PC-3 (cell line): Measurements from ENCODE around the gene SNX20. TPM values are rescaled to one million over a fixed set of nuclear protein-coding genes. Genes with fewer than 3 reads are reported as not detected.

ENCODE experiments used
- ATAC-seq: fragments of 200-7000 bp; cut with Tn5 transposase; 2 replicates; pipeline ENCODE4 v1.9.1; 2020; ENCODE audit warnings: mild to moderate bottlenecking, moderate library complexity
- BruUV-seq: library from RNA; stranded (reverse); fragments of 400-500 nt; replicated peaks from 2 replicates; lab custom pipeline; 2021; lab: Mats Ljungman, UMichigan
- CTCF ChIA-PET: fragments of 300-600 bp; sonication (Branson Sonifier 250); formaldehyde crosslinking; loops from one replicate; lab custom pipeline; 2022; ENCODE audit warnings: antibody characterized with exemption; lab: Charles Lee
- POLR2A ChIA-PET: fragments of 300-600 bp; sonication (Branson Sonifier 250); formaldehyde crosslinking; loops from one replicate; lab custom pipeline; 2022; ENCODE audit warnings: antibody characterized with exemption; ENCODE audit not compliant: unreplicated experiment; lab: Charles Lee
- DNase-seq: peaks from one replicate; pipeline ENCODE4 v3.0.0-alpha.2; 2015
- H2AFZ ChIP-seq: fragments of 300-600 bp; sonication (generic); 2 replicates; pipeline ENCODE4 v1.6.0; 2016; ENCODE audit warnings: antibody characterized with exemption, low read length
- H3F3A ChIP-seq: fragments of 300-600 bp; sonication (generic); one replicate; pipeline ENCODE4 v1.6.0; 2017; ENCODE audit warnings: antibody characterized with exemption, low read length, control low read depth, mild to moderate bottlenecking; ENCODE audit not compliant: unreplicated experiment
- H3K27ac ChIP-seq: fragments of 300-600 bp; sonication (generic); 2 replicates; pipeline ENCODE4 v1.5.1; 2016; ENCODE audit warnings: mild to moderate bottlenecking, low read length
- H3K27me3 ChIP-seq: fragments of 300-600 bp; sonication (generic); 2 replicates; pipeline ENCODE4 v1.6.1; 2016; ENCODE audit warnings: low read length, mixed read lengths
- H3K36me3 ChIP-seq: fragments of 300-600 bp; sonication (generic); 2 replicates; pipeline ENCODE4 v1.6.1; 2016; ENCODE audit warnings: low read depth, mixed run types, low read length, mixed read lengths
- H3K4me1 ChIP-seq: fragments of 300-600 bp; sonication (generic); 2 replicates; pipeline ENCODE4 v1.5.1; 2016; ENCODE audit warnings: low read length; ENCODE audit not compliant: insufficient read depth
- H3K4me2 ChIP-seq: fragments of 300-600 bp; sonication (generic); 2 replicates; pipeline ENCODE4 v1.6.0; 2016; ENCODE audit warnings: low read length
- H3K4me3 ChIP-seq: fragments of 300-600 bp; sonication (generic); 2 replicates; pipeline ENCODE4 v1.5.1; 2016; ENCODE audit warnings: mild to moderate bottlenecking, low read length, mixed read lengths
- H3K79me2 ChIP-seq: fragments of 300-600 bp; sonication (generic); 2 replicates; pipeline ENCODE4 v1.6.1; 2017; ENCODE audit warnings: low read length, mixed read lengths
- H3K9ac ChIP-seq: fragments of 300-600 bp; sonication (generic); 2 replicates; pipeline ENCODE4 v1.6.0; 2016; ENCODE audit warnings: mild to moderate bottlenecking, low read length
- H3K9me2 ChIP-seq: fragments of 300-600 bp; sonication (generic); replicated peaks from 2 replicates; pipeline ENCODE4 v1.6.1; 2016; ENCODE audit warnings: mixed run types, low read length, mixed read lengths
- H3K9me3 ChIP-seq: fragments of 300-600 bp; sonication (generic); 2 replicates; pipeline ENCODE4 v1.6.1; 2016; ENCODE audit warnings: low read length, mixed read lengths
- H4K20me1 ChIP-seq: fragments of 300-600 bp; sonication (generic); 2 replicates; pipeline ENCODE4 v1.6.1; 2016; ENCODE audit warnings: low read length, mixed read lengths
- CTCF ChIP-seq: fragments of 300-600 bp; sonication (generic); conservative IDR thresholded peaks from 2 replicates; pipeline ENCODE4 v1.5.1; 2017; ENCODE audit warnings: antibody characterized with exemption, low read depth, mild to moderate bottlenecking, low read length
- EZH2 ChIP-seq: fragments of 300-600 bp; sonication (generic); IDR thresholded peaks from one replicate; pipeline ENCODE4 v1.6.1; 2017; ENCODE audit warnings: antibody characterized with exemption, mild to moderate bottlenecking, low read length; ENCODE audit not compliant: unreplicated experiment
- EZH2phosphoT487 ChIP-seq: fragments of 300-600 bp; sonication (generic); IDR thresholded peaks from 2 replicates; pipeline ENCODE4 v1.6.1; 2018; ENCODE audit warnings: mild to moderate bottlenecking, antibody characterized with exemption, low read length, borderline replicate concordance
- intact Hi-C: fragments of 100-400 bp; cut with micrococcal nuclease; formaldehyde crosslinking; loops from 2 replicates; pipeline ENCODE4 v1.9.0; 2023
- total RNA-seq: library from RNA; depleted of rRNA; stranded (reverse); fragments of >200 nt; gene quantifications from 2 replicates; pipeline ENCODE4 v1.2.3, GENCODE V29; 2014

SNX20 gene
- total RNA-seq, 1 experiment from 2014 or later, result not detected

GRCh38 chr16:50722405-50722737, 41.3 kb upstream of the SNX20 start:
- Histone ChIP-seq H3K36me3 (no peaks in the 10 kb centered on the region), H4K20me1 (no peaks in the 10 kb centered on the region), H3K9ac (no peak overlapping the region), H3K79me2 (no peaks in the 10 kb centered on the region), H3F3A (no peaks in the 10 kb centered on the region), H3K27ac (no peak overlapping the region), H3K4me1 (peaks cover 11% of the 10 kb centered on the region), H3K4me2 (no peak overlapping the region), H3K9me2 (no peaks in the 10 kb centered on the region), H3K27me3 (no peaks in the 10 kb centered on the region), H3K4me3 (no peak overlapping the region), H2AFZ (no peak overlapping the region), H3K9me3 (no peaks in the 10 kb centered on the region)
- intact Hi-C loops, result no loop called here
- TF ChIP-seq CTCF (no peak), EZH2phosphoT487 (no peak), EZH2 (no peak)
- BruUV-seq, result no TSS peak
- no peak for ATAC-seq
- DNase-seq, result no peak
- CTCF ChIA-PET, result no interaction called here
- POLR2A ChIA-PET, result no interaction called here

- TF ChIP-seq CTCF, result no peak
- TF ChIP-seq EZH2phosphoT487, result no peak
- TF ChIP-seq EZH2, result no peak
- intact Hi-C loops, result no loop called here
- no peak overlapping the region for H3K4me2 ChIP-seq
- no peak overlapping the region for H3K27ac ChIP-seq
- no peak overlapping the region for H2AFZ ChIP-seq
- H3K27me3 ChIP-seq, result no peaks in the 10 kb centered on the region
- peak; percentile 57 for DNase-seq
- H3F3A ChIP-seq, result no peaks in the 10 kb centered on the region
- no peaks in the 10 kb centered on the region for H3K9me2 ChIP-seq
- no peak overlapping the region for H3K4me3 ChIP-seq
- ATAC-seq, result peak; percentile 50; the same call in 1 of the 2 replicates
- no peaks in the 10 kb centered on the region for H3K79me2 ChIP-seq
- H3K9me3 ChIP-seq, result no peaks in the 10 kb centered on the region
- no peak overlapping the region for H3K9ac ChIP-seq
- CTCF ChIA-PET, result no interaction called here
- no peaks in the 10 kb centered on the region for H3K36me3 ChIP-seq
- H4K20me1 ChIP-seq, result no peaks in the 10 kb centered on the region
- no TSS peak for BruUV-seq
- POLR2A ChIA-PET, result no interaction called here
- H3K4me1 ChIP-seq, result peaks cover 11% of the 10 kb centered on the region
Observed at GRCh38 chr16:50721549-50722404, 40.7 kb upstream of the SNX20 start.
